GM06990 (cell line): Measurements from ENCODE around the gene SORBS2.

Source experiments
- DNase-seq: peaks from one replicate; pipeline ENCODE4 v3.0.0-alpha.2; 2011; ENCODE audit not compliant: insufficient read length; ENCODE audit errors: extremely low read depth
- H3K27me3 ChIP-seq: replicated peaks from 2 replicates; pipeline ENCODE4 v1.6.0; 2011; ENCODE audit warnings: low read length; ENCODE audit not compliant: control insufficient read depth, insufficient read depth
- H3K36me3 ChIP-seq: 2 replicates; pipeline ENCODE4 v1.5.1; 2011; ENCODE audit warnings: low read length; ENCODE audit not compliant: control insufficient read depth, insufficient read depth
- H3K4me3 ChIP-seq: replicated peaks from 2 replicates; pipeline ENCODE4 v1.5.1; 2011; ENCODE audit warnings: low read depth, mild to moderate bottlenecking, control low read depth, low read length
- TF ChIP-seq, protein P1 (sequence below): IDR thresholded peaks from 2 replicates; pipeline ENCODE4 v1.5.1; 2011; ENCODE audit warnings: low read length, control low read depth, mild to moderate bottlenecking, inconsistent platforms; ENCODE audit not compliant: insufficient read depth, poor library complexity, severe bottlenecking

SORBS2 gene

DNA sequence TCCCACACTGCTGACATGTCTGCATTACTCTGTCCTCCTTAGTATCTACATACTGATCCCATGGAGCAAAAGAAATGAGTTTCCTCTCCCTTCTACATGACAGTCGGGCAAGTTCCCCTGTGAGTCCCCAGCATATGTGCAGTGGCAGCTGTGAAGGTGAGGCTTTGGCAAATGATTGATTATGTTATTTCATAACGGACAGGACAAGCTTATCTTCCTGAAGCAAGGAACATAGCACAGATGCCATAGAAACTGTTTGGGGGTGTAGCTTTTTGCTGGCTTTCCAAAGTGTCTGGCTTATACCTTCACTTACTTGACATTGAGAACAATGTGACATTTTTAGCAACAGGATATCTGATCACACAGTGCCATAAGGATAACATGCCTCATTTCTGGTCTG lies 139.8 kb downstream of the SORBS2 start:
- TF ChIP-seq, protein P1, sequence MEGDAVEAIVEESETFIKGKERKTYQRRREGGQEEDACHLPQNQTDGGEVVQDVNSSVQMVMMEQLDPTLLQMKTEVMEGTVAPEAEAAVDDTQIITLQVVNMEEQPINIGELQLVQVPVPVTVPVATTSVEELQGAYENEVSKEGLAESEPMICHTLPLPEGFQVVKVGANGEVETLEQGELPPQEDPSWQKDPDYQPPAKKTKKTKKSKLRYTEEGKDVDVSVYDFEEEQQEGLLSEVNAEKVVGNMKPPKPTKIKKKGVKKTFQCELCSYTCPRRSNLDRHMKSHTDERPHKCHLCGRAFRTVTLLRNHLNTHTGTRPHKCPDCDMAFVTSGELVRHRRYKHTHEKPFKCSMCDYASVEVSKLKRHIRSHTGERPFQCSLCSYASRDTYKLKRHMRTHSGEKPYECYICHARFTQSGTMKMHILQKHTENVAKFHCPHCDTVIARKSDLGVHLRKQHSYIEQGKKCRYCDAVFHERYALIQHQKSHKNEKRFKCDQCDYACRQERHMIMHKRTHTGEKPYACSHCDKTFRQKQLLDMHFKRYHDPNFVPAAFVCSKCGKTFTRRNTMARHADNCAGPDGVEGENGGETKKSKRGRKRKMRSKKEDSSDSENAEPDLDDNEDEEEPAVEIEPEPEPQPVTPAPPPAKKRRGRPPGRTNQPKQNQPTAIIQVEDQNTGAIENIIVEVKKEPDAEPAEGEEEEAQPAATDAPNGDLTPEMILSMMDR = no peak
- DNase-seq = no peak
- H3K36me3 ChIP-seq = no peaks in the 10 kb centered on the region
- no peak overlapping the region for H3K4me3 ChIP-seq
- H3K27me3 ChIP-seq = no peaks in the 10 kb centered on the region

DNA sequence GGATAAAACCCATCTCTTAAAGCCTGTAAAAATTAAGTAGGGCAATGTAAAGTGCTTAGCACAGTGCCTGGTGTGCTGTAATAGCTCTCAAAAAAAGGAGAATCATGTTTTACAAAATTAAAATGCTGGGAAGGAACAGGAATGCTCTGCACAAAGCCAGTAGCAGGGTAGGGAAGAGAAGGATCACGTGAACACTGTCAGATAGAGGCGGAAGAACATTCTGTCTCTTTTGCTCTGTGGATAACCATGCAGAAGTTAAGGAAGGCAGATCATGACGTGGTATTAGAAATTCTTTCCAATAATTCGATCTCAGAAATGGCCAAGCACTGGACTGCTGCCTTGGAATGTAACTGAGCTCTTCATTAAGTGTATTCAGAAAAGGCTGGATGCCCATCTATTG lies 140.5 kb downstream of the SORBS2 start:
- no peak overlapping the region for H3K4me3 ChIP-seq
- DNase-seq = no peak
- H3K36me3 ChIP-seq = no peaks in the 10 kb centered on the region
- TF ChIP-seq, protein P1 = no peak
- no peaks in the 10 kb centered on the region for H3K27me3 ChIP-seq

DNA sequence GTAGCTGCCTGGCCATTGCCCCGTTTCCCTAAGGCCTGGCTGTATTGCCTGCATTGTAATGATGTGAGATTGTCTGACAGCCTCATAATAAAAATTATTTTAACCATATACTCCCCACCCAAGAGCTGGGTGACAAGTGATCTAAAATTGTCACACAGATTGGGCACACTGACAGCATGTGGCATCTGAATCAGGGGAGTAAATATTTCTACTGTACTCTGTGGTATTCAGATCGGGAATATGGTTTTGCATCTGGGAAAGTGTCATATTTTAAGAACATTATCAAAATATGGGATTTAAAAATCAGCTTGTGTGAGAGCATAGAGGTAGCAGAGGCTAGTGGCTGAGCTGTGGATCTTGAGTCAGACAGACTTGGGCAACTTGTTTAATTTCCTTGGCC lies 140.9 kb downstream of the SORBS2 start:
- Histone ChIP-seq H3K4me3 (no peak overlapping the region), H3K27me3 (no peaks in the 10 kb centered on the region), H3K36me3 (no peaks in the 10 kb centered on the region)
- TF ChIP-seq, protein P1 = no peak
- no peak for DNase-seq

DNA sequence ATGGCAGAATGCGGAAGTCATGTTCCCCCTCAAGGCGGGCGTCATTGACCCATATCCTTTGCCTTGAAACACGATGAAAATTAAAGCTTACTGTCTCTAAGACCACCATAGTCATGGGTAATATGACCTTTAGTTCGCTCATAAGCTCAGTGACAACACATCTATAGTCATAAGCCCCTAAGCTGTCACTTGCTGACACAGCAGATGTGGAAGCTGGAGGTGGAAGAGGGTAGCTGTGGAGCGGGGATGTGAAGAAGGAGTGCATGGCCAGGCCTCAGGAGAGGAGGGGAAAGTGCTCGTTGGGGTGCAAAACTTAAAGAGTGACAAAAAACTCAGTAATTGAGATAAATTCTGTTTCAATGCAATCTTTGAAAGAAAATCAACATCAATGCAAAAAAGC lies 142.7 kb downstream of the SORBS2 start:
- TF ChIP-seq, protein P1 = no peak

DNA sequence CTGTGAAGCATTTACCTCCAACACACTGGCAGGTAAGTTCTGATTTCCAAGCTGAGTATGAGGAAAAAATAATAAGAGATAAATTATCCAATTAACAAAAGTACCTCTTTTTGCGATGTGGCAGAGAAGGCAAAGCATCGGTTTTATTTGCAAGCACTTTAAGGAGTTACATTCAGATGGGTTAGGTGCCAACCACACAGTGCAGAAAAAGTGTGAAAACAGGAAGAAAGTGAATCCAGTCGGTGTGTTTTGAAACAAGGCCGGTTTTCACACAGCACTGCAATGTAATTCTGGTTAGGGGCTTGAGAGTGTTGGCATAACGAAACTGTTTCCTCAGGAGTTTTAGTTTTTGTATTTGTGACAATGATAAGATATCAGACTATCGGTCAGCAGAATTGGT lies 145.8 kb downstream of the SORBS2 start:
- DNase-seq = no peak
- TF ChIP-seq, protein P1 = no peak
- H3K4me3 ChIP-seq = no peak overlapping the region
- no peaks in the 10 kb centered on the region for H3K27me3 ChIP-seq
- no peaks in the 10 kb centered on the region for H3K36me3 ChIP-seq

More for the DNA sequence above, 142.7 kb downstream of the SORBS2 start:
- Histone ChIP-seq H3K4me3 (no peak overlapping the region), H3K36me3 (no peaks in the 10 kb centered on the region), H3K27me3 (no peaks in the 10 kb centered on the region)
- DNase-seq = no peak

DNA sequence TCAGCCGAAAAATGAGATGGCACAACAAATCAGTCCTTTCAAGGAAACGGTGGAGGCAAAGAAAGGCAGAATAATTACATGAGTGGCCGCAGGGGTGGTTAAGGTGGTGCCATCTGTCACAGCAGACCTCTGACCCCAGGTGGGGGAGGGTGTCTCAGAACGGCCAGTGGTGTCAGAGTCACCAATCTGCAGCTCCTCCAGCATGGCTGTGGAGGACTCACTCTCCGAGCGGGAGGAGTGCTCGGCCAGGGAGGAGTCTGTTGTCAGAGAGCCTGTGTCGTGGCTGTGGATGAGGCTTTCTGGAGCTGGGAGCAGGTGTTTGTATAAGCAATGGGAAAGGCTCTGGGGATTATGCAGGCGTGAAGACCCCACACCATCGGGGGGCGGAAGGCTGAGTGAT lies 146.3 kb downstream of the SORBS2 start:
- TF ChIP-seq, protein P1 = no peak

More for the DNA sequence above, 146.3 kb downstream of the SORBS2 start:
- no peak for DNase-seq
- Histone ChIP-seq H3K36me3 (no peaks in the 10 kb centered on the region), H3K4me3 (no peak overlapping the region), H3K27me3 (no peaks in the 10 kb centered on the region)
